Calu3 (cell line): Measurements from ENCODE around the gene ADRA1B. TPM values are rescaled to one million over a fixed set of nuclear protein-coding genes. Genes with fewer than 3 reads are reported as not detected.
A peak's percentile ranks its signal among the peaks of the same experiment; 100 is the strongest.

Experiments
- BruUV-seq: library from RNA; stranded (reverse); fragments of 400-500 nt; replicated peaks from 2 replicates; lab custom pipeline; 2021; lab: Mats Ljungman, UMichigan
- CTCF ChIA-PET: fragments of 300-600 bp; sonication (Branson Sonifier 250); formaldehyde crosslinking; loops from one replicate; lab custom pipeline; 2022; ENCODE audit warnings: antibody characterized with exemption; lab: Charles Lee
- DNase-seq: peaks from one replicate; pipeline ENCODE4 v3.0.0; 2022
- H3K27ac Mint-ChIP-seq: one replicate; pipeline ENCODE4 v1.8.0; 2022; ENCODE audit warnings: mixed read lengths; ENCODE audit not compliant: unreplicated experiment
- H3K27me3 Mint-ChIP-seq: one replicate; pipeline ENCODE4 v1.8.0; 2022; ENCODE audit warnings: mixed read lengths; ENCODE audit not compliant: unreplicated experiment
- H3K36me3 Mint-ChIP-seq: one replicate; pipeline ENCODE4 v1.8.0; 2022; ENCODE audit warnings: mild to moderate bottlenecking, moderate library complexity, mixed read lengths; ENCODE audit not compliant: insufficient read depth, unreplicated experiment
- H3K4me1 Mint-ChIP-seq: one replicate; pipeline ENCODE4 v1.8.0; 2022; ENCODE audit warnings: mild to moderate bottlenecking, low read depth, mixed read lengths; ENCODE audit not compliant: unreplicated experiment
- H3K4me3 Mint-ChIP-seq: one replicate; pipeline ENCODE4 v1.8.0; 2022; ENCODE audit warnings: mild to moderate bottlenecking, low read depth, moderate library complexity, mixed read lengths; ENCODE audit not compliant: unreplicated experiment
- H3K9me3 Mint-ChIP-seq: one replicate; pipeline ENCODE4 v1.8.0; 2022; ENCODE audit warnings: low read depth, mixed read lengths; ENCODE audit not compliant: unreplicated experiment
- CTCF ChIP-seq: fragments of 200-600 bp; IDR thresholded peaks from one replicate; pipeline ENCODE4 v1.8.0; 2022; ENCODE audit warnings: antibody characterized with exemption; ENCODE audit not compliant: unreplicated experiment
- intact Hi-C: fragments of 100-400 bp; cut with micrococcal nuclease; formaldehyde crosslinking; loops from one replicate; pipeline ENCODE4 v1.10.0; 2022; ENCODE audit not compliant: unreplicated experiment
- total RNA-seq: library from RNA; stranded (reverse); gene quantifications from 2 replicates; pipeline ENCODE4 v1.2.3, GENCODE V29; 2022

The ADRA1B gene
- total RNA-seq, 1 experiment from 2014 or later = 10.9 TPM

DNA sequence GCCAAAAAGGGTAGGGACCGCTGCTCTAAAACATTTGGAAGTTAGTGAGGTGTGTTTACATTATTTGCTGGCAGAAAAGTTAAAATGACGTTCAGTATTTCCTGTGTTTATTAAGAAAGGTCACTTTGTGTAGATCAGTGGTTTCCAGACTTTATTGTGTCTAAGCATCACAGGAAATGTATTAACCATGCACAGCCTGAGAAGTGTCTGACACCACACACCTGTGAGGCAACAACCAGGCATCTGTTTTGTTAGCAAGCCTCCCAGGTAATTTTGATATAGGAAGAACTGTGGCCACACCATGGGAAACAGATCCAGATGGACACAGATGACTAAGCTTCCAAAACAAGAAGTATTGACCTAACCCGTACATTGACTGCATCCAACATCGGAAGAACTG, 104.7 kb downstream of the ADRA1B start:
- intact Hi-C loops = loop anchor here (5.0 kb wide), 1 partner anchor 136 kb away; no protein-coding TSS in a partner anchor
- no peak for DNase-seq
- H3K36me3 Mint-ChIP-seq = peaks cover 29% of the 10 kb centered on the region
- H3K27ac Mint-ChIP-seq = no peak overlapping the region
- H3K27me3 Mint-ChIP-seq = no peaks in the 10 kb centered on the region
- CTCF ChIA-PET = interaction anchor here (1.2 to 2.3 kb wide), 5 partner anchors 10 to 370 kb away, joined by 3 to 27 read pairs (median 5); partner anchors contain the start of gene C1QTNF2
- no peaks in the 10 kb centered on the region for H3K9me3 Mint-ChIP-seq
- H3K4me3 Mint-ChIP-seq = no peak overlapping the region
- H3K4me1 Mint-ChIP-seq = peaks cover 10% of the 10 kb centered on the region
- BruUV-seq = no TSS peak
- no peak for TF ChIP-seq CTCF

DNA sequence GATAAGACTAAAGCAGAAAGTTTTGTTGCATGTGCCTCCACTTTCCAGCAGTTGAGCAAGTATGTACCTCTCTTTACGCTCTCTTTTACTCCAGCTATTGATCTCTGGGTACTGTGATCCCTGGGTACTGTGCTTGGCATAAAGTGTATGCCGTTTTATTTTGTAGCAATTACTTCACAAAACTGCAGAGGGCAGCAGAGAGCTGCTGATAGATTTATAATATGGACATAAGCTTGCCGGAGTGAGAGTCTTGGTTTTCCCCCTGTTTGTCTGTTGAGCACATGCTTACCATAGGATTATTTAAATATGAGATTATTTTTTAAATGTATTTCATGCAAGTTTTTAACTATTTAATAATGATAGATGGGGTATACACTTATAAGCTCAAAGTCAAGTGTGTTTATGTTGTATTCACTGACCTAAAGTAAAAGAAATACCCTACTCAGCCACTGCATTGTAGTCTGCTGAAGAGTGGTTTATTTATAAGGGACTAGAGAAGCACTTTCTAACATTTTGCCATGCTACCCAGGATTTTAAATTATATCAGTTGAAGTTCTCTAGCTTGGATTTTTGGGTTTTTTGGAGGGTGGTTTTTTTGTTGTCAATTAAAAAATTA, 105.7 kb downstream of the ADRA1B start:
- Mint-ChIP-seq H3K36me3 (peaks cover 31% of the 10 kb centered on the region), H3K27me3 (no peaks in the 10 kb centered on the region), H3K27ac (peak overlapping the region; percentile 17), H3K4me1 (peaks cover 10% of the 10 kb centered on the region), H3K9me3 (no peaks in the 10 kb centered on the region), H3K4me3 (no peak overlapping the region)
- CTCF ChIA-PET = interaction anchor here (0.5 to 2.3 kb wide), 22 partner anchors 9 to 735 kb away, joined by 3 to 27 read pairs (median 4); partner anchors contain the start of genes C1QTNF2, PWWP2A and TTC1
- intact Hi-C loops = loop anchor here (1.0 to 5.0 kb wide), 3 partner anchors 135 to 369 kb away; no protein-coding TSS in a partner anchor
- peak; percentile 73 for DNase-seq
- peak; percentile 76 for TF ChIP-seq CTCF
- no TSS peak for BruUV-seq

Other genes starting within 250 kb of the ADRA1B start
- gene TTC1, start 92.7 kb downstream of the ADRA1B start, total RNA-seq = 66.4 and 70.6 TPM in 2 replicates
- 33.4 and 36.4 TPM in 2 replicates for gene PWWP2A, start 203.0 kb downstream of the ADRA1B start, total RNA-seq